PC-3 (cell line): ENCODE measurements around the gene TM4SF20. TPM values are rescaled to one million over a fixed set of nuclear protein-coding genes. Genes with fewer than 3 reads are reported as not detected.

Experiments
- ATAC-seq: fragments of 200-7000 bp; cut with Tn5 transposase; 2 replicates; pipeline ENCODE4 v1.9.1; 2020; ENCODE audit warnings: mild to moderate bottlenecking, moderate library complexity
- BruUV-seq: library from RNA; stranded (reverse); fragments of 400-500 nt; replicated peaks from 2 replicates; lab custom pipeline; 2021; lab: Mats Ljungman, UMichigan
- CTCF ChIA-PET: fragments of 300-600 bp; sonication (Branson Sonifier 250); formaldehyde crosslinking; loops from one replicate; lab custom pipeline; 2022; ENCODE audit warnings: antibody characterized with exemption; lab: Charles Lee
- POLR2A ChIA-PET: fragments of 300-600 bp; sonication (Branson Sonifier 250); formaldehyde crosslinking; loops from one replicate; lab custom pipeline; 2022; ENCODE audit warnings: antibody characterized with exemption; ENCODE audit not compliant: unreplicated experiment; lab: Charles Lee
- DNase-seq: peaks from one replicate; pipeline ENCODE4 v3.0.0-alpha.2; 2015
- H2AFZ ChIP-seq: fragments of 300-600 bp; sonication (generic); 2 replicates; pipeline ENCODE4 v1.6.0; 2016; ENCODE audit warnings: antibody characterized with exemption, low read length
- H3F3A ChIP-seq: fragments of 300-600 bp; sonication (generic); one replicate; pipeline ENCODE4 v1.6.0; 2017; ENCODE audit warnings: antibody characterized with exemption, low read length, control low read depth, mild to moderate bottlenecking; ENCODE audit not compliant: unreplicated experiment
- H3K27ac ChIP-seq: fragments of 300-600 bp; sonication (generic); 2 replicates; pipeline ENCODE4 v1.5.1; 2016; ENCODE audit warnings: mild to moderate bottlenecking, low read length
- H3K27me3 ChIP-seq: fragments of 300-600 bp; sonication (generic); 2 replicates; pipeline ENCODE4 v1.6.1; 2016; ENCODE audit warnings: low read length, mixed read lengths
- H3K36me3 ChIP-seq: fragments of 300-600 bp; sonication (generic); 2 replicates; pipeline ENCODE4 v1.6.1; 2016; ENCODE audit warnings: low read depth, mixed run types, low read length, mixed read lengths
- H3K4me1 ChIP-seq: fragments of 300-600 bp; sonication (generic); 2 replicates; pipeline ENCODE4 v1.5.1; 2016; ENCODE audit warnings: low read length; ENCODE audit not compliant: insufficient read depth
- H3K4me2 ChIP-seq: fragments of 300-600 bp; sonication (generic); 2 replicates; pipeline ENCODE4 v1.6.0; 2016; ENCODE audit warnings: low read length
- H3K4me3 ChIP-seq: fragments of 300-600 bp; sonication (generic); 2 replicates; pipeline ENCODE4 v1.5.1; 2016; ENCODE audit warnings: mild to moderate bottlenecking, low read length, mixed read lengths
- H3K79me2 ChIP-seq: fragments of 300-600 bp; sonication (generic); 2 replicates; pipeline ENCODE4 v1.6.1; 2017; ENCODE audit warnings: low read length, mixed read lengths
- H3K9ac ChIP-seq: fragments of 300-600 bp; sonication (generic); 2 replicates; pipeline ENCODE4 v1.6.0; 2016; ENCODE audit warnings: mild to moderate bottlenecking, low read length
- H3K9me2 ChIP-seq: fragments of 300-600 bp; sonication (generic); replicated peaks from 2 replicates; pipeline ENCODE4 v1.6.1; 2016; ENCODE audit warnings: mixed run types, low read length, mixed read lengths
- H3K9me3 ChIP-seq: fragments of 300-600 bp; sonication (generic); 2 replicates; pipeline ENCODE4 v1.6.1; 2016; ENCODE audit warnings: low read length, mixed read lengths
- H4K20me1 ChIP-seq: fragments of 300-600 bp; sonication (generic); 2 replicates; pipeline ENCODE4 v1.6.1; 2016; ENCODE audit warnings: low read length, mixed read lengths
- CTCF ChIP-seq: fragments of 300-600 bp; sonication (generic); conservative IDR thresholded peaks from 2 replicates; pipeline ENCODE4 v1.5.1; 2017; ENCODE audit warnings: antibody characterized with exemption, low read depth, mild to moderate bottlenecking, low read length
- EZH2 ChIP-seq: fragments of 300-600 bp; sonication (generic); IDR thresholded peaks from one replicate; pipeline ENCODE4 v1.6.1; 2017; ENCODE audit warnings: antibody characterized with exemption, mild to moderate bottlenecking, low read length; ENCODE audit not compliant: unreplicated experiment
- EZH2phosphoT487 ChIP-seq: fragments of 300-600 bp; sonication (generic); IDR thresholded peaks from 2 replicates; pipeline ENCODE4 v1.6.1; 2018; ENCODE audit warnings: mild to moderate bottlenecking, antibody characterized with exemption, low read length, borderline replicate concordance
- intact Hi-C: fragments of 100-400 bp; cut with micrococcal nuclease; formaldehyde crosslinking; loops from 2 replicates; pipeline ENCODE4 v1.9.0; 2023
- total RNA-seq: library from RNA; depleted of rRNA; stranded (reverse); fragments of >200 nt; gene quantifications from 2 replicates; pipeline ENCODE4 v1.2.3, GENCODE V29; 2014

Gene TM4SF20
- total RNA-seq, 1 experiment from 2014 or later: not detected

- TF ChIP-seq EZH2 (no peak), EZH2phosphoT487 (no peak), CTCF (no peak)
- POLR2A ChIA-PET: no interaction called here
- H3K9me2 ChIP-seq: no peaks in the 10 kb centered on the region
- H3K4me3 ChIP-seq: no peak overlapping the region
- intact Hi-C loops: loop anchor here (2.0 kb wide), 1 partner anchor 193 kb away; no protein-coding TSS in a partner anchor
- no peaks in the 10 kb centered on the region for H3F3A ChIP-seq
- no peak overlapping the region for H2AFZ ChIP-seq
- H3K9ac ChIP-seq: no peak overlapping the region
- H3K4me1 ChIP-seq: peaks cover 20% of the 10 kb centered on the region
- BruUV-seq: no TSS peak
- H3K27me3 ChIP-seq: no peaks in the 10 kb centered on the region
- H3K4me2 ChIP-seq: no peak overlapping the region
- no peaks in the 10 kb centered on the region for H3K36me3 ChIP-seq
- ATAC-seq (no peak), DNase-seq (no peak)
- 0 out of 2 replicates have a peak, but pooled peaks cover 3% of the 10 kb centered on the region for H4K20me1 ChIP-seq
- H3K9me3 ChIP-seq: no peaks in the 10 kb centered on the region
- no peak overlapping the region for H3K27ac ChIP-seq
- CTCF ChIA-PET: interaction anchor here (0.6 kb wide), 1 partner anchor 222 kb away, joined by 3 read pairs; no protein-coding TSS in a partner anchor
- peaks cover 36% of the 10 kb centered on the region for H3K79me2 ChIP-seq
Measured at GRCh38 chr2:227323818-227324217, 55.3 kb downstream of the TM4SF20 start.

GRCh38 chr2:227322530-227323205 lies 56.4 kb downstream of the TM4SF20 start:
- Histone ChIP-seq H3K36me3 (no peaks in the 10 kb centered on the region), H3K4me1 (peaks cover 18% of the 10 kb centered on the region), H3K4me2 (no peak overlapping the region), H3K9me3 (no peaks in the 10 kb centered on the region), H3K27me3 (no peaks in the 10 kb centered on the region), H3K9ac (no peak overlapping the region), H4K20me1 (0 out of 2 replicates have a peak, but pooled peaks cover 3% of the 10 kb centered on the region), H3K27ac (no peak overlapping the region), H3F3A (no peaks in the 10 kb centered on the region), H3K4me3 (no peak overlapping the region), H3K79me2 (peaks cover 24% of the 10 kb centered on the region), H3K9me2 (no peaks in the 10 kb centered on the region), H2AFZ (no peak overlapping the region)
- DNase-seq: no peak
- intact Hi-C loops: no loop called here
- ChIA-PET POLR2A (no interaction called here), CTCF (no interaction called here)
- ATAC-seq: no peak
- no TSS peak for BruUV-seq
- no peak for TF ChIP-seq CTCF
- no peak for TF ChIP-seq EZH2
- no peak for TF ChIP-seq EZH2phosphoT487
